ENCODE measurements around the gene COG6. TPM values are rescaled to one million over a fixed set of nuclear protein-coding genes. Genes with fewer than 3 reads are reported as not detected.

COG6 gene
- total RNA-seq (2014; rRNA removed): 29.5 and 32.2 TPM in 2 replicates
- 10.8 TPM for polyA plus RNA-seq (2012)

DNA sequence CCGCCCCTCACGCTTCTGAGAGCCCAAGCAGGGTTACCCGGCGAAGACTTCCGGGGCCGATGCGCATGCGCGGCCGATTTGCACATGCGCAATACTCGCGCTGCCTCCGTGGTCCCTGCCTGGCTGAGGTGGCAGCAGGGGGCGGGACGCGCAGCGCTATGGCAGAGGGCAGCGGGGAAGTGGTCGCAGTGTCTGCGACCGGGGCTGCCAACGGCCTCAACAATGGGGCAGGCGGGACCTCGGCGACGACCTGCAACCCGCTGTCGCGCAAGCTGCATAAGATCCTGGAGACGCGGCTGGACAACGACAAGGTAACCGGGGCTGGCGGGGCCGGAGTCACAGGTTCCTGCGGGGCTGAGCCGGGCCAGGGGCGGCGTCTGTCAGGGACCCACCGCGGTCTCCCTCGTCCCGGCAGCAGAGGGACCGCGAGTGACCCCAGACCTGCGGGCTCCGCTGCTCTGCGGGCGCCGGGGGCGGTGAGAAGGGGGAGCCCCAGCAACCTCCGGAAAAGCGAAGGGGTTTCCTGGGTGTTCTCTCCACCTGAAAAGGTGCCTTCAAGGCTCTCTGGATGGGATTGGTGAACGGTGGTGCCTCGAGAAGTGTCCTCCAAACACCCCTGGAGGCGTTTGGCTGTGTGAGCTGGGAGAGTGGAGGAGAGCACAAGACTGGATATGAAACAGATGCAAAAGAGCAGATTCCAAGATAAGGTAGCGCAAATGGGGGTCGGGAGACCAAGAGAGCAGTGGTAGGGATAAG is at the start of gene COG6:
Gene COG6 (plus strand): TSS at position 94 of the 756 bp plus-strand sequence. CDS start 65 bp downstream, at position 159.
- peak; percentile 77 for DNase-seq (ENCODE audit: low read depth)

DNA sequence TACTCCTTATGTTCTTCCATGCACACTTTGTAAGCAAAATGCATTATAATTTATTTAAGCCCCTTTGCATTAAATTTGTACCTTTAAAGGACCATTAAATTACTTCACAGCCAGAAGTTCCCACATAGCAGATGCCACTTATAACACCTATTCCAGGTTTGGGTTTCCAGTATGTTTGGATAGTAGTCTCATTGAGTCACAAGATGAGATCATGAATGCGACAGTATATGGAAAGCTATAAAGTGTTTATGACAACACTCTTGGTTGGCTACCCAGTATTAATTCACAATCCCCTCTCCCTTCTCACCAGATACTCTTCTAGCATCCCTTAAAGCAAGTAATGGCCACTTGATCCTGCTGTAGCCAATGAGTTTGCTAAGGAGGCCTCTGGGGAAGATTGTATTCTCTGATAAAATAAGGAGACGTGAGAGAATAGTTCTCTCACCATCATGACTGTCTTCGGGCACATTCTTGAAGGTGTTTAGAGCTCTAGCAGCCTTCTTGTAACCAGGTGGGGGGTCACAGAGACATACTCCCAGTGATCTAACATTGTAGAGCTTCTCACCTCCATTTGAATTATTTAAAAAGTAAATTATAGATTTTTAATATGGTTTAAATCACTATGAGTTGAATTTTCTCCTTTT is 49.7 kb upstream of the COG6 start:
- no peak for DNase-seq (ENCODE audit: low read depth)

DNA sequence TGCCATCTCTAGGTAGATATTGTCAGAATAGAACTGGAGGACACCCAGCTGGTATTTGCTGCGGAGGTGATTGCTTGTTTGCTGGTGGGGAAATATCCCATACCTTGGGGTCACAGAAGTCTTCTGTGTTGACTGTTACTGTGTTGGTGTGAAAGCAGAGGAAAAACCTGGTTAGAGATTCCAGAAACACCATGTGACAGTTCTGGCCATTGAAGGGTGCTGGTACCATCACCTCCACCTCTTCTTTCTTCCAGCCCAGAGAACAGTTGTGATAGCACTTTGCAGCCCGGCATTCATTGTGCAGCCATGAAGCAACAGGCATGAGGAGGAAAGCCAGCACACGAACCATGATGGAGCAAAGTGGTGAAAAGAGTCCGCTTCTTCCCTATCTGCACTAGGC is 47.6 kb upstream of the COG6 start:
- no peak for DNase-seq (ENCODE audit: low read depth)

DNA sequence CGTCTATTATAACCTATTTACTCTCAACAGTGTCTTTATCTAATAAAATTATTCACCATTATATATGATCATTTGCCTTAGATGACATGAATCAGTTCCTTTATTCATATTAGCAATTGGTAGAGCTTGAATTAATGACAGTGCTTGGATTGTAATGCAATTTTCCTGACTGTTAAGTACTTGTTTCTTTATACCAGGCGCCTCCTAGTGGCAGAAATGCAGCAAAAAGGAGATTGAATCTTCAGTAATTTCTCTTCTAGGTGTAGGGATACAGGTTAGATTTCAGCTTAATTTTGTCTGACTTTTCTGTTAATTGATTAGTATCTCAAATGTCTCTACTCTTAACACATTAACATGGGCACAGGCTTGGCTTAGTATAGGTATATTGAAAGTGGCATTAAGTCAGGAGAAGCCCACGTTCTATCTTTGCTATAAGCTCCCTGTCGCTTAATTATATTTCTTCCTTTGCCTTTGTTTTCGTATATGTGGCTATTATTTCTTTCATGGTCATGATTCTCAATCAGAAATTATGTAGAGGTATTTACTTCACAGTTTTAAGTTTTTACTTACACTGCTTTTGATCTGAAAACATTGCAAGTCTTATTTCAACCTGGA is 43.3 kb upstream of the COG6 start:
- peak; percentile 61 for DNase-seq (ENCODE audit: low read depth)

DNA sequence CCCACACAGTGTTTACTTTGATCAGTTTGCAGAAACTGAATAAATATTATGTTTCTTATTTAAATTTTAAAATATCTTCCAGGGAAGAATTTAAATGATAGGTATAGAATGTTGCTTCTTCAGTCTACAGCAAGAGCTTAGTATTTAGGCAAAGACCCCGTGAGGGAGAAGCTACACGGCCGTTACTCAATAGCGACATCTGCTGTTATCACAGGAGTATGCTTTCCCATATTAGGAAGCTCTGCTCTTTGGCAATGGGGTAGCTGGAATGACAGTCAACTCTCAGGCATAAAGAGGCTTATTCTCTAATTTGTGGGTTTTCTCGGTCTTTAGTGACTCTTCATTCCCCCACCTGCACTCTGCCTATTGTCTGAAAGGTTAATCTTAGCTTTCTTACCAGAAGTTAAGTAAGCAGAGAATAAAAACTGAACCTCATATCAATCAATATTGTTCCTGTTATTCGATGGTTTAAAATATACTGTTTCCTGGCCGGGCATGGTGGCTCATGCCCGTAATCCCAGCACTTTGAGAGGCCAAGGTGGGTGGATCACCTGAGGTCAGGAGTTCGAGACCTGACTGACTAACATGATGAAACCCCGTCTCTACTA is 39.3 kb upstream of the COG6 start:
- DNase-seq (ENCODE audit: low read depth): peak; percentile 64

DNA sequence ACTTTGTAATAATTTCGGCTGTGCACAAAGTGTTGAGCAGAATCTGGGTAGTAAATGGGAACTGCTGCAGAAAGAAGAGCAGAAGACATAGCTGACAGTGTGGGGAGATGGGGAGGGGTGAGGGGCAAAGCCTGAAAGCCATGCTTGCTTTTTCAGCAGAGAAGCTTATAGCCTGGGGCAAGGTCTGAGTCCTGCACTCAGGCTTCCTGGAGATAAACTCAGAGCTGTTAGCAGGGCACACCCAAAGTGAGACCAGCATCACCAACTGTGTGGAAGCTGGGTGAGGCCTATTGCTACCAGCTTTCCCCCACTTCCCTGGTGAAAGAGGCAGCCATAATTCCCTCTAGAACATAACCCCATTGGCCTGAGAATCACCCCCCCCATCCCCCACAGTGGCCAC is 36.9 kb upstream of the COG6 start:
- no peak for DNase-seq (ENCODE audit: low read depth)

DNA sequence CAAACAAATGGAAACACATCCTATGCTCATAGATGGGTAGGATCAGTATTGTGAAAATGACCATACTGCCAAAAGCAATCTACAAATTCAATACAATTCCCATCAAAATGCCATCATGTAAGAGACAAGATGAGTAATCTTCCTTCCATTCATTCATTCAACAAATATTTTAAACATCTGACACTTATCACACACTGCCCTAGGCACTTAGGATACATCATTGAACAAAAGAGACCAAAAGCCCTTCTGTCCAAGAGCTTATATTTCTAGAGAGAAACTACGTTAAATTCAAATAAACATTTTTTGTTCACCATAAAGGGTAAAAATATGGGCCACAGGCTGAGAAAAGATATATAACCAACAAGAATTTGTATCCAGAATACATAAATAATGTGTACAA is 32.0 kb upstream of the COG6 start:
- DNase-seq (ENCODE audit: low read depth): no peak

DNA sequence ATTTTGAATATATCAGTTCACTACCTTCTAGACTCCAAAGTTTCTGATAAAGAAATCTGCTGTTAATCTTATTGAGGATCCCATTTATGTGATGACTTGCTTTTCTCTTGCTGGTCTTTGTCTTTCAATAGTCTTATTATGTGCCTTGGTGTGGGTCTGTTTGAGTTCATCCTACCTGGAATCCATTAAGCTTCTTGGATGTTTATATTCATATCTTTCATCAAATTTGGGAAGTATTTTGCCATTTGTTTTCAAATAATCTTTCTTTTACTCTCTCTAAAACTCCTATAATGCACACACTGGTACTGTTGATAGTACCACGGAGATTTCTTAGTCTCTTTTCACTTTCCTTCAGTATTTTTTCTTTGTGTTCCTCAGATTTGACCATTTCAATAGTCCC is 24.2 kb upstream of the COG6 start:
- DNase-seq (ENCODE audit: low read depth): no peak

DNA sequence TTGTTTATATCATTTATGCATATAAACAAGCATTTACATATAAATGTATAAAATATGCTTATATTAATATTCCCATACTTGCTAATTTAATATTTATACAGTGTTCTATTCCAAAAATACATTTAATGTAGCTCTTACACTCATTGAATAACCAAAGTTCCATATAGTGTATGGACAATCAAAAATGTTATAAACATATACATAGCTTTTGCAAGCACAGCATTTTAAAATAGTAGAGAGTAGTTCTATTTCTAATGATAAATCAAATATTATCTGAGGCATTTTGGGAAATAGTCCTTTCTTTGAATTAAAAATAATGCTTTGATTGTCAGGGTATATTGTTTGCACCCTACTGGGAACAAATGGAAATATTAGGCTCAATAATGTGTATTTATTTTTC is 22.5 kb upstream of the COG6 start:
- DNase-seq (ENCODE audit: low read depth): no peak

DNA sequence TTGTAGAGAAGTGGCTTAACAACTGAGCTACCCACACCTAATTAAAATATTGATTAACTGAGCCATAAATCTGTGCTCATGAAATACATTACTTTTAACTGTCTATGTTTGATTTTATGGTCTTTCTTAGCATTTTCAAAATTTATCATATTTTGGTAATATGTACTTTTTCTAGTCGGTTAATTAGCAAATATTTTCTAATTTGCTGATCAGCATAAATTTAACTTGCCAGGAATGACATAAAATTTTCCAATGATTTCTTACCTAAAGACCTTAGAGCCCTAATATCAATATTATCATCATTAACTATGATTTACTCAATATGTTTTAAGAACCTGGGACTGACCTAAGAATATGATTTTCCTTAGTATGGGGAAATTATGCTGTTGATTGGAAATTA is 19.9 kb upstream of the COG6 start:
- no peak for DNase-seq (ENCODE audit: low read depth)

DNA sequence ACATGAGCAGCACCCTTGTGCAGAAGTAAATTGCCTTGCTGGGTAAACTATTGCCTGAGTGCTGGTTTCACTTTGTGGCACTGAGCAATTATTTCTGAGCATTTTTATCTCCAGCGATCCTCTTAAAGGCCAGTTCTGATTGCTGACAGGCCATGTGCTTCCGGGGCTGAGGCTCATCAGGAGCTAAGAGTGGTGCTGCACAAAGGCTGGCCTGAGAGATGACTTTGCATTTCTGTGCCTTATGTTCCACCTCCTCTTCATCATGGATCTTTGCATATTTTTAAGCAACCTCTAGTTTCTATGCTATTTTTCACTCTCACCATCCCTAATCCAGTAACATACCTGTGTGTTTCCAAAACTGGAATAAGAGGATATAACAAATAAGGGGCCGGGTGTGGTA is 17.6 kb upstream of the COG6 start:
- DNase-seq (ENCODE audit: low read depth): no peak

DNA sequence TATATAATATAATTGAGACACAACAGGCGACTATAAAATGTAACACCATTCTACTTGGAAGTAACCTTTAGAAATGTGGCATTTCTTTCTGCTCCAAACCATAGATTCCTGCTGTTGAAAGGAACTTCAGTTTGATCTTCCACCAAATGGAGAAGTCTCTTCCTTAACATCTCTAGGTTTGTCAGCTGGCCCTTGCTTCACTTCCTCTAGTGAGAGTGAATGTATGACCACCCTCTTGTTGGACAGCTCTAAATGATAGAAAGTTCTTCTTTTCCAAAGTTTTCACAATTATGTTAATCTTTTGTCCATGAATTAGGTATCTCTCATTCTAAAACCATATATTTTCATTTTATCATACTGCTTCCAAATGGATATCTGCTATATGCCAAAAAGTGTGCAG is 13.8 kb upstream of the COG6 start:
- DNase-seq (ENCODE audit: low read depth): no peak

DNA sequence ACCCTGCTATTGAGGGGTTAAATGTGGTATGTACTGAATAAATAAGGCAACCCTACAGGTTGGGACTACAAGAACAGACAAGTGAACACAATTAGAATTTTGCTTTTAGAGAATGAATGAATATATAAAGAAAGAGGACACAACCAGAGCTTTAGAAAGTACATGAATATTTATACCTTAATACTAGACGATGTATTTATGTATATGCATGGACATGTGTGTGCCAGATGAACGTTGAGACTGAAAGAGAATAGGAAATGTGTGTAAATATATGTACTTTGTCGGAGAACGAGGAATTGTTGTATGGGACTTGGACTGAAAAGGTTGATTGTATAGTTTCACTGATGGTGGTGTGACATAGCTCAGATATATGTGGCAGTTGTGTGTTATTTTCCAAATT is 9.3 kb upstream of the COG6 start:
- no peak for DNase-seq (ENCODE audit: low read depth)

DNA sequence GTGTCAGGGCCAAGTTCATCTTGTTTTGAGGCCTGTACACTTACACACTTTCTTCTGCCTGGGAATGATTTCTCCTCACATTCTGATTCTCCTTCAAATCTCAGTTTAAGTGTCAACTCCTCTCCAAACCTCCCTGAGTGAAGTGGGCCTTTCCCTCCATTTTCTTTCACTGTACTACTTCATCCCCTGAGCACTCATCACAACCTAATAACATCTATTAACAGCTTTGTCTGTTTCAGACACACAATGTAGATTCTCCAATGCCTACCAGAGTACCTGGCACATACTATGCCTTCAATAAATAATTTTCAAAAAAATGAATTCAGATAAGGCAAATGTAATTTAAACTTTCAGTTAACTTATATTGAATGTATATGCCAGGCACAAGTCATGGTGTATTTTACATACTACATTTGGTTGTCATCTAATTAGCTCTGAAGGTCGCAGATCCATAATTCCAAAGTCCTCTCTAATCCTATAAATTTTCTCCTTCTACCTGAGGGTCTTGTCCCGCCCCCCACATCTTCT is 357 bp upstream of the COG6 start:
- no peak for DNase-seq (ENCODE audit: low read depth)

DNA sequence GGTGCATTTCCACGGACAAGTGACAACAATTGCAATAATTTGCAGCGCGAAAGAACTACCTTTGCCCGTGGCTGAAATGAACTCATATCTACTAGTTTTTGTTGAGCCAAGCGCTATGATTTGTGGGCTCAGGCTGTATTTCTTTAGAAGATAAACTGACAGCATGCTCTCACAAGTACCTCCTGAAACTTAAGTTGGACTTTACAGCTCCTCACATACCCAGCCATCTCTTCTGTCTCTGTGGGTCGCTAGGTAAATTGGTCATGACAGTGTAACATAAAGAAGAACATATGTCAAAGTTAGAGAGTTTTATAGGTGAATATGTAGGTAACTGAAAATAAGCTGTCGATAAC is 839 bp downstream of the COG6 start:
- DNase-seq (ENCODE audit: low read depth): no peak

DNA sequence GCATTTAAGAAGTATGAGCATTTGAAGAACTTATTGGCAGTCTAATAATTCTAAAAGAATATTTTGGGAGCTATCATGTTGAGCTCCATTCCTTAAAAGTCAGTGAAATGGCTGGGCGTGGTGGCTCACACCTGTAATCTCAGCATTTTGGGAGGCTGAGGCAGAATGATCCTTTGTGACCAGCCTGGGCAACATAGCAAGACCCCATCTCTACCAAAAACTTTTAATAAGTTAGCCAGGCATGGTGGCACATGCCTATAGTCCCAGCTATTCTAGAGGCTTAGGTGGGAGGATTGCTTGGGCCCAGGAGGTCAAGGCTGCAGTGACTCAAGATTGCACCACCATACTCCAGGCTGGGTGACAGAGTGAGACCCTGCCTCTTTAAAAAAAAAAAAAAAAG is 8.0 kb downstream of the COG6 start:
- DNase-seq (ENCODE audit: low read depth): no peak

DNA sequence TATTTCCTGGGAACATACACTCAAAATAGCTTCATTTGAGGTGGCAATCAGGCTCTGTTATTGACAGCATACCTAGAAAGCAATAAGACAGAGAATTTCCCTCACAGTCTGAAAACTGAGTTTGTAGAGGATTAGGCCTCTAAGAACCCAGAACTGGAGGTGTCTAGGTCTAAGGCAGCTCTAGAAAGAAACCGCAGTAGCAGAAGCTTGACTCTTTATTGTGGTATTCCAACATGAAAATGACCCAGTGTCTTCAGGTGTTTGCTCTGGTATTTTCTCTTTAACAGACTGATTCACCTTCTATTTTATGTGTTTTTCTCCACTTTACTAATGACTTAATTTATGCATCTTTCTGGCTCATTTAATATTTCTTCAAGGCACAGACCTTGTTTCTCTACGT is 8.5 kb downstream of the COG6 start:
- DNase-seq (ENCODE audit: low read depth): no peak

DNA sequence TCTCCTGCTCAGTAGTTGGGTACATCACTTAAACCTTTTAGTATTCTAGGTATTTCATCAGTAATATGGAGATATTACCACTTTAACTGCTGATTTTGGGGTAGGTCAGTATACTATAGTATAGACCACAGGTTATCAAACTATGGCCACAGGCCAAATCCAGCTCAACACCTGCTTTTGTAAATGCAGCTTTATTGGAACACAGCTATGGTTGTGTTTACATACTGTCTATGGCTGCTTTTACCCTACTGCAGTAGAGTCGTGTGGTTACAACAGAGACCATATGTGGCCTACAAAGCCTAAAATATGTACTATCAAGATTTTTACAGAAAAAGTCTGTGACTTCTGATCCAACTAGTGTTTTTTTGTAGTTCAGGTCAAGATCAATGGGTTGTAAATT is 10.3 kb downstream of the COG6 start:
- DNase-seq (ENCODE audit: low read depth): no peak

DNA sequence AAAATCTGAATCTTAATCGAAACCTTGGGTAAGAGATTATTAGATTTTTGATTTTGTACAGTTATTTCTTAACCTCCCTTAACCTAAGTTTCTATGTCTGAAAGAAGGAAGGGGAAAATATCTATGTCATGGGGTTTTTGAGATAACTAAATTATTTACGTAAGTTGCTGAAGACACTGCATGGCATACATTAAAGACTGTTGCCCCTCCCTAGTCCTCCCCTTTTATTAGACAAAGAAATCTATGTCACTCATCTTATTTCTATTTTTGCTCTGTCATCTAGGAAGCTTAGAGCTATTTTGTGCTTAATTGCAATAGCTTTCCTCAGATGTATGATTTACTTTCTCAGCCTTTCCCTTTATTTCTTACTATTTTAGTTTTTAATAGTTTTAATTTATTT is 15.0 kb downstream of the COG6 start:
- DNase-seq (ENCODE audit: low read depth): no peak

DNA sequence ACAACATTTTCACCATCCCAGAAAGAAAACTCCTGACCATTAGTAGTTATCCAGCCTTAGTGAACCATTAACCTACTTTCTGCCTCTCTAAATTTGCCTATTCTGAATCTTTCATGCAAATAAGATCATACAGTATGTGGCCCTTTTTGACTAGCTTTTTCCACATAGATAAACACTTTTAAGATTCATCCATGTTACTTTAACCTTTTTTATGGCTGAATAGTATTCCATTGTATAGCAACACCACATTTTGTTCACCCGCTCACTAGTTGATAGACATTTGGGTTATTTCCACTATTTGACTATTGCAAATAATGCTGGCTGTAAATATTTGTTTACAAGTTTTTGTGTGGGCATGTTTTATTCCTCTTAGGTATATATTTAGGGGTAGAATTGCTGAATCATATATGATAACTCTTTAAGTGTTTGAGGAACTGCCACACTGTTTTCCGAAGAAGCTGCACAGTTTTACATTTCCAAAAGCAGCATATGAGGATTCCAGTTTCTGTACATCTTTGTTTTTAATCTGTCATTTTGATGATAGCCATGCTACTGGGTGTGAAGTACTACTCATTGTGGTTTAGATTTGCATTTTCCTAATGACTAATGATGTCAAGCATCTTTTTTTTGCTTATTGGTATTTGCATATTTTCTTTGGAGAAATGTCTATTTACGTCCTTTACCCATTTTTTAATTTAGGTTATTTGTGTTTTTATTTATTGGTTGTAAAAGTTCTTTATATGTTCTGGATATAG is 17.1 kb downstream of the COG6 start:
- no peak for DNase-seq (ENCODE audit: low read depth)

DNA sequence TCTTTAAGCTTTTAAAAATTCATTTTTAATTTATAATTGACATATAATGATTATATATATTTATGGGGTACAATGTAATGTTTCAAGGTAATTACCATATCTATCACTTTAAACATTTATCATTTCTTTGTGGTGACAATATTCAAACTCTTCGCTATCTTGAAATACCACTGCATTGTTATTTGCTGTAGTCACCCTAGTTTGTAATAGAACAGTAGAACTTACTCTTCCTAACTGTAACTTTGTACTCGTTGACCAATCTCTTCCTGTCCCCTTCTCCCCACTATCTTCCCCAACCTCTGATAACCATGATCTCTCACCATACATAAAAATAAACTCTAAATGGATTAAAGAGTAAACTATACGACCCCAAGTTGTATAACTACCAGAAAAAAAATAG is 20.4 kb downstream of the COG6 start:
- no peak for DNase-seq (ENCODE audit: low read depth)
